ENCODE results near the gene BAMBI.

Gene BAMBI

GRCh38 chr10:28664369-28664740, 13.0 kb upstream of the BAMBI start:
- Mint-ChIP-seq H3K4me3 (no peak overlapping the region), H3K9me3 (no peaks in the 10 kb centered on the region), H3K27me3 (ENCODE audit: low read depth) (peaks cover 58% of the 10 kb centered on the region), H3K27ac (no peak overlapping the region), H3K4me1 (ENCODE audit: low read depth) (peaks cover 5% of the 10 kb centered on the region), H3K36me3 (ENCODE audit: low read depth) (no peaks in the 10 kb centered on the region)

GRCh38 chr10:28666751-28667467, 10.4 kb upstream of the BAMBI start:
- Mint-ChIP-seq H3K27ac (no peak overlapping the region), H3K27me3 (ENCODE audit: low read depth) (peaks cover 75% of the 10 kb centered on the region)

GRCh38 chr10:28668363-28669226, 8.7 kb upstream of the BAMBI start:
- Mint-ChIP-seq H3K27me3 (ENCODE audit: low read depth) (peaks cover 83% of the 10 kb centered on the region), H3K27ac (peak overlapping the region; percentile 19), H3K4me3 (peak overlapping the region; percentile 79), H3K9me3 (no peaks in the 10 kb centered on the region), H3K36me3 (ENCODE audit: low read depth) (no peaks in the 10 kb centered on the region), H3K4me1 (ENCODE audit: low read depth) (peaks cover 7% of the 10 kb centered on the region)

More at GRCh38 chr10:28666751-28667467, 10.4 kb upstream of the BAMBI start:
- H3K4me3 Mint-ChIP-seq: no peak overlapping the region
- peaks cover 7% of the 10 kb centered on the region for H3K4me1 Mint-ChIP-seq (ENCODE audit: low read depth)
- no peaks in the 10 kb centered on the region for H3K9me3 Mint-ChIP-seq
- no peaks in the 10 kb centered on the region for H3K36me3 Mint-ChIP-seq (ENCODE audit: low read depth)

GRCh38 chr10:28669227-28670173, 7.8 kb upstream of the BAMBI start:
- H3K27me3 Mint-ChIP-seq (ENCODE audit: low read depth): peaks cover 88% of the 10 kb centered on the region
- H3K27ac Mint-ChIP-seq: no peak overlapping the region
- H3K36me3 Mint-ChIP-seq (ENCODE audit: low read depth): no peaks in the 10 kb centered on the region
- no peaks in the 10 kb centered on the region for H3K9me3 Mint-ChIP-seq
- H3K4me3 Mint-ChIP-seq: peak overlapping the region; percentile 79
- H3K4me1 Mint-ChIP-seq (ENCODE audit: low read depth): peaks cover 7% of the 10 kb centered on the region

GRCh38 chr10:28674782-28675181, 2.5 kb upstream of the BAMBI start:
- peaks cover 3% of the 10 kb centered on the region for H3K36me3 Mint-ChIP-seq (ENCODE audit: low read depth)
- no peak overlapping the region for H3K27ac Mint-ChIP-seq
- H3K9me3 Mint-ChIP-seq: no peaks in the 10 kb centered on the region
- H3K4me3 Mint-ChIP-seq: no peak overlapping the region
- H3K4me1 Mint-ChIP-seq (ENCODE audit: low read depth): peaks cover 13% of the 10 kb centered on the region
- peaks cover 76% of the 10 kb centered on the region for H3K27me3 Mint-ChIP-seq (ENCODE audit: low read depth)

- peak overlapping the region; percentile 70 for H3K4me3 Mint-ChIP-seq
- peaks cover 19% of the 10 kb centered on the region for H3K4me1 Mint-ChIP-seq (ENCODE audit: low read depth)
- H3K27me3 Mint-ChIP-seq (ENCODE audit: low read depth): peaks cover 83% of the 10 kb centered on the region
- peaks cover 3% of the 10 kb centered on the region for H3K36me3 Mint-ChIP-seq (ENCODE audit: low read depth)
- H3K27ac Mint-ChIP-seq: no peak overlapping the region
- no peaks in the 10 kb centered on the region for H3K9me3 Mint-ChIP-seq
Observed at GRCh38 chr10:28676326-28676967, 874 bp upstream of the BAMBI start.

- no peaks in the 10 kb centered on the region for H3K9me3 Mint-ChIP-seq
- peaks cover 82% of the 10 kb centered on the region for H3K27me3 Mint-ChIP-seq (ENCODE audit: low read depth)
- H3K4me1 Mint-ChIP-seq (ENCODE audit: low read depth): peaks cover 19% of the 10 kb centered on the region
- peak overlapping the region; percentile 76 for H3K4me3 Mint-ChIP-seq
- H3K36me3 Mint-ChIP-seq (ENCODE audit: low read depth): peaks cover 3% of the 10 kb centered on the region
- H3K27ac Mint-ChIP-seq: no peak overlapping the region
Observed at GRCh38 chr10:28677888-28678686, 766 bp downstream of the BAMBI start.

GRCh38 chr10:28678687-28679457, 1.6 kb downstream of the BAMBI start:
- Mint-ChIP-seq H3K27me3 (ENCODE audit: low read depth) (peaks cover 74% of the 10 kb centered on the region), H3K9me3 (no peaks in the 10 kb centered on the region), H3K27ac (no peak overlapping the region)

GRCh38 chr10:28679581-28680357, 2.4 kb downstream of the BAMBI start:
- Mint-ChIP-seq H3K4me1 (ENCODE audit: low read depth) (peaks cover 19% of the 10 kb centered on the region), H3K27me3 (ENCODE audit: low read depth) (peaks cover 65% of the 10 kb centered on the region), H3K4me3 (no peak overlapping the region), H3K27ac (no peak overlapping the region), H3K9me3 (no peaks in the 10 kb centered on the region), H3K36me3 (ENCODE audit: low read depth) (peaks cover 3% of the 10 kb centered on the region)

More at GRCh38 chr10:28678687-28679457, 1.6 kb downstream of the BAMBI start:
- H3K4me1 Mint-ChIP-seq (ENCODE audit: low read depth): peaks cover 19% of the 10 kb centered on the region
- peak overlapping the region; percentile 76 for H3K4me3 Mint-ChIP-seq
- peaks cover 3% of the 10 kb centered on the region for H3K36me3 Mint-ChIP-seq (ENCODE audit: low read depth)

GRCh38 chr10:28680358-28680752, 3.0 kb downstream of the BAMBI start:
- Mint-ChIP-seq H3K36me3 (ENCODE audit: low read depth) (peaks cover 3% of the 10 kb centered on the region), H3K4me1 (ENCODE audit: low read depth) (peaks cover 19% of the 10 kb centered on the region), H3K27ac (no peak overlapping the region), H3K9me3 (no peaks in the 10 kb centered on the region), H3K4me3 (no peak overlapping the region), H3K27me3 (ENCODE audit: low read depth) (peaks cover 63% of the 10 kb centered on the region)

- no peak overlapping the region for H3K4me3 Mint-ChIP-seq
- H3K36me3 Mint-ChIP-seq (ENCODE audit: low read depth): peaks cover 3% of the 10 kb centered on the region
- H3K9me3 Mint-ChIP-seq: no peaks in the 10 kb centered on the region
- H3K27ac Mint-ChIP-seq: no peak overlapping the region
- peaks cover 18% of the 10 kb centered on the region for H3K4me1 Mint-ChIP-seq (ENCODE audit: low read depth)
- peaks cover 55% of the 10 kb centered on the region for H3K27me3 Mint-ChIP-seq (ENCODE audit: low read depth)
Observed at GRCh38 chr10:28681291-28681763, 4.0 kb downstream of the BAMBI start.
